ENCODE measurements around the gene DMRTC1.
"Not testable (repeated sequence)": the region's sequence is repeated elsewhere in the genome, so short reads cannot be mapped to it uniquely, and the experiment has no call there.

Gene DMRTC1

GRCh38 chrX:72943819-72944169, at the start of gene DMRTC1:
Gene DMRTC1, minus strand, starts transcription at chrX:72943837. Its CDS starts 68,143 bp downstream, at chrX:72875694.
- peak; percentile 99 for FAIRE-seq

- FAIRE-seq, result not testable (repeated sequence)
Observed at GRCh38 chrX:72980894-72981469, 37.3 kb upstream of the DMRTC1 start.

GRCh38 chrX:72974885-72975284, 31.2 kb upstream of the DMRTC1 start:
- FAIRE-seq, result not testable (repeated sequence)

- FAIRE-seq, result not testable (repeated sequence)
Observed at GRCh38 chrX:72971859-72972258, 28.2 kb upstream of the DMRTC1 start.

- FAIRE-seq, result not testable (repeated sequence)
Observed at GRCh38 chrX:72959971-72960370, 16.3 kb upstream of the DMRTC1 start.

- peak; percentile 92 for FAIRE-seq
Observed at GRCh38 chrX:72943035-72943818, 410 bp downstream of the DMRTC1 start.

- FAIRE-seq, result not testable (repeated sequence)
Observed at GRCh38 chrX:72942272-72942671, 1.4 kb downstream of the DMRTC1 start.

- FAIRE-seq, result not testable (repeated sequence)
Observed at GRCh38 chrX:72937906-72938305, 5.7 kb downstream of the DMRTC1 start, which contains the start of gene FAM236A. Gene FAM236A, plus strand, starts transcription at chrX:72938206. Its CDS starts 57 bp downstream, at chrX:72938263.

- FAIRE-seq, result not testable (repeated sequence)
Observed at GRCh38 chrX:72936882-72937455, 6.7 kb downstream of the DMRTC1 start.

GRCh38 chrX:72936455-72936854, 7.2 kb downstream of the DMRTC1 start:
- peak; percentile 99 for FAIRE-seq

- FAIRE-seq, result not testable (repeated sequence)
Observed at GRCh38 chrX:72932283-72932682, 11.4 kb downstream of the DMRTC1 start.

GRCh38 chrX:72916096-72916495, 27.5 kb downstream of the DMRTC1 start:
- FAIRE-seq, result not testable (repeated sequence)

- FAIRE-seq, result not testable (repeated sequence)
Observed at GRCh38 chrX:72912315-72912714, 31.3 kb downstream of the DMRTC1 start, which contains the start of gene FAM236C. Gene FAM236C, plus strand, starts transcription at chrX:72912615. Its CDS starts 100 bp downstream, at chrX:72912715.

- FAIRE-seq, result not testable (repeated sequence)
Observed at GRCh38 chrX:72889740-72890139, 53.9 kb downstream of the DMRTC1 start.

GRCh38 chrX:72882898-72883297, 60.7 kb downstream of the DMRTC1 start:
- peak; percentile 36 for FAIRE-seq

- FAIRE-seq, result not testable (repeated sequence)
Observed at GRCh38 chrX:72837532-72837931, 106.1 kb downstream of the DMRTC1 start.

GRCh38 chrX:72830701-72831100, 112.9 kb downstream of the DMRTC1 start:
- FAIRE-seq, result not testable (repeated sequence)
